Measurements from ENCODE around the gene MALT1.
"Not testable (repeated sequence)": the region's sequence is repeated elsewhere in the genome, so short reads cannot be mapped to it uniquely, and the experiment has no call there.

Gene MALT1

DNA sequence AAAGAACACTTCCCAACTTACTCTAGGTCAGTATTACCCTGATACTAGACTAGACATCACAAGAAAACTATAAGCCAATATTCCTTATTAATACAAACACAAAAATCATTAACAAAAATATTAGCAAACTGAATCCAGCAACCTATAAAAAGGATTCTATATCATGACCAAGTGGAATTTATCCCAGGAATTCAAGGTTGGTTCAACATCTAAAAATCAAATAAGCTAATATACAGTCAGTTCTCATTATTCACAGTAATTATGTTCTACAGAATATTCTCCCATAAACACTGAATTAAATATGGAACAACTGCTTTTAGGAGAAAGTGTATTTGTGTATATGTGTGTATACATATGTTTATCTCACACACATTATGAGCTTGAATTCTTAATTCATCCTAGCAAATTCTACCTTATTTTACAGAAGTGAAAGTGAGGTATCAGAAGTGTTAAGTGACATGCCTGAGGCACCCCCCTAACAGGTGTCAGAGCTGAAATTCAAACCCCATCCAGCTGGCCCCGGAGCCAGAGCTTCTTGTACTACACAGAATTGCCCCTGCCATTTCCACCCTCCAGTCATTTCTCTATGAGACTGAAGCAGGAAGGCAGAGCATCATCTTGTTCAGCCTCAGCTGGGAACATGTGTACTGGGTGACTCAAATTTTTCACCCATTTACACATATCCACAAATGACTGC is 77.8 kb downstream of the MALT1 start:
- DNase-seq, result no peak

DNA sequence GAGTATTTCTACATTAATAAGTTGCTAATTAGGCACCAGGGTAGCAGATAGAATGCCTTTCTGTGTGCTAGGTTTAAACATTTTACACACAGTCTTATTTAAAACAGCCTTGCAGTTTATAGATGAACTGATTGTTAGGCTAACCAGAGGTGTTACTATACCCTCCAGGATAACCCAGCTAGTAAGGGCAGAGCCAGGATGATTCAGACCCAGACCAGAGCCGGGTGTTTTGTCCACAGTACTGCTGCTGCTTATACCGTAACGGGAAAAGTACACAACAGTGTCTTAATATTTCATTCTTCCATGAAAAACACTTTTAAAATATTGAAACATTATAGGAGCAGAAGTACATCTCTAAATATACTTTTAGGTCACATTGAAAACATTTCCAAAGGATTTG is 82.7 kb downstream of the MALT1 start:
- no peak for DNase-seq

DNA sequence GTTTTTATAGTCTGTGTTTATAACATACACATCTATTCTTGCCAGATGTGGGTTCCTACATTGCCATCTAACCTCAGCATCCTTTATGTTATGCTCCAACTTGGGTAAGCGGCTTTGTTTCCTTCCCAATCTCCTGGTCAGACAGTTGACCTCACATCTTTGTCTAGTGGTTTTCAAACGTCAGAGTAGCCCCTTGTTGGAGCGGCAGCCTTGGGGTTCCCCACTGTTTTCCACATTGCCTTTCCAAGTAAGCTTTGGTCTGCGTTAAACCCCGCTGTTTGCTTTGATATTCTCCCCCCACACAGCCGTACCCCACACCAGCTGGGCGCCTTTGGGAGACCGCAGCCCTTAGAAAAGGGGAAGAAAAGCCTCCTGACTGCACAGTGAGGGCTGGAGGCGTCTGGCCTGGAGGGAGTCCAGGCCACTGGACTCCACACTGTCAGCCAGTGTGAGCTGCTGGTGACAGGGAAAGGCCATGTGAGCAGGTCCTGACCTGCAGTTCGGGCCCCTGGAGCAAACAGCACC is 83.3 kb downstream of the MALT1 start:
- no peak for DNase-seq

DNA sequence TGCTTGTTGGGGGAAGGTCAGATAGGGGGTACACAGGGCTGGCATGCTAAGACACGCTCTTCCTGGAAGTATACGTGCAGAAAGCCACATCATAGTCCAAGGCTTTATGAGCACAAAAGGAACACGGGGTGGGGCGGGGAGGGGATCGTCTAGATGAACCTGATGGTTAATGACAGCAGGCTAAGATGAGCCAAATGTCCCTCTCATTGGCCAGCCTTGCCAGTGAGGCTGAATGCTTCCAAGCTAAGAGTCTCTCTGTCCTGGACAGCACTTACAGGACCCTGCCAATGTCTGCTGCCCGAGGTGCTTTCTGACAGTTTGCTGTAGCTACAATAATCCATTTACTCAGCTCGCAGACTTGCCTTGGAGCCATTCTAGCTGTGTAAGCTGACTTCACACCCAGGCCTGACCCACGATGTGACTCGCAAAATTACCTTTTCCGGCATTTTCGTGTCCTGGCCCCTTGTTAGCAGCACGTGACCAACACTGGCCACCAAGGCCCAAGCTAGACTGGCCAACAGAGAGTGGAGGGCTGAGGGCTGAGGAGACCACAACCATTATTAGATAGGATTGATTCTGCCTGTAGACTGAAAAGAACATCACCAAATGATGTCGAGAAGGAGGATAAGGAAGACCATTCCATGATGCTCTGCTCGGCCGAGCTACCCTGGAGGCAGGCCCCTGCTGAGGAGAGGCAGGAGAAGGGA is 84.2 kb downstream of the MALT1 start:
- no peak for DNase-seq

DNA sequence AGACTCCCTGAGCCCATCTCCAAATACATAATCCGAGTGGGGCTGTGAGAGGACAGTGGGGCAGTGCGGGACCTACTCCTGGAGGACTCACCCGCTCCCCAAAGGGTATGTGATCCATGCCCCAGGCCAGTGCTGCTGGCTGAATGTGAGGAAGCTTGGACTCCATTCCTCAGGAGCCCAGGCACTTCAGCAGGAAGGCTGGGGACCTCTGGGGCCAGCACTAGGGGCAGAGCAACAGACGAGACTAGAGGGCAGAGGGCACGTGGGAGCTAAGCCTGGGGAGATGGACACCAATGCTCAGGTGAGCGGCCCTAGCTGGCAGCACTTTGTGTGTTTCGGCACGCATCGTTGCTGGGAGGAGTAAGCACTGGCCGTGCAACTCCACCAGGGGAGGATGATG is 84.9 kb downstream of the MALT1 start:
- no peak for DNase-seq

DNA sequence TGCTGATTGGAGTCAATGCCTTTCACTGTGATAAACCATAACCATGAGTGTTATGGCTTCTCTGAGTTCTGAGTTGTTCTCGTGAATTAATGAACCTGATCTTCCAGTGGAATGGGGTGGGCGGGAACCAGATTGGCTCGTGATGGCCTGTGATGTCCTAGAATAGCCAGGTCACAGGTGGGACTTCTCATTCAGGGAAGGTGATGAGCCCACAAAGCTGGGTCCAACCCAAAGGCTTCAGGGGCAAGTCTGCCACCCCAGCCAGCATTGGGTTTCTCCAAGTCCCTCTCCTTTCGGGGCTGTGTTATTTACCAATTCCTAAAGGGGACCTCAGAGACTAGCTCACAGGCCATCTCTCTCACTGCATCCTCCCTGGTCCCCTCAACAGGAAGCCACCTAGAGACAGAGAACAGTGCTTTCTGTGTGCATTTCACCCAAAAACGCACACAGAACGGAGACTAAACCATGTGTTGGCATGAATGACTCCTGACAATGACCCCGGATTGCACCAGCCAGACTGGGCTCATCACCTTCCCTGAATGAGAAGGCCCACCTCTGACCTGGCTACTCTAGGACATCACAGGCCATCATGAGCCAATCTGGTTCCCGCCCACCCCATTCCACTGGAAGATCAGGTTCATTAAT is 85.5 kb downstream of the MALT1 start:
- DNase-seq, result no peak

DNA sequence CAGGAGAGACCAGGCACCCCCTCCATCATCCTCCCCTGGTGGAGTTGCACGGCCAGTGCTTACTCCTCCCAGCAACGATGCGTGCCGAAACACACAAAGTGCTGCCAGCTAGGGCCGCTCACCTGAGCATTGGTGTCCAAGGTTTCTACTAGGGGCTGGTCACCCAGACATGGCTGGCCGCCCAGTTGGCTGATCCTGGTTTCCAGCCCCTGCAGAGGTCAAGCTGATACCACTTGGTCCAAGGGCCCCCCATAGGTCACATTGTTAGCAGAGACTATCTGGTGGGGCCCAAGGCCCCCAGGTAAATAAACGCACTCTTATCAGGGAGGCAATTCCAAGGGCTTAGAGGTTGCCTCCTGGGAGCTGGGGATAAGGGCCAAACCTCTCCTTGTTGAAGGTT is 86.1 kb downstream of the MALT1 start:
- not testable (repeated sequence) for DNase-seq

DNA sequence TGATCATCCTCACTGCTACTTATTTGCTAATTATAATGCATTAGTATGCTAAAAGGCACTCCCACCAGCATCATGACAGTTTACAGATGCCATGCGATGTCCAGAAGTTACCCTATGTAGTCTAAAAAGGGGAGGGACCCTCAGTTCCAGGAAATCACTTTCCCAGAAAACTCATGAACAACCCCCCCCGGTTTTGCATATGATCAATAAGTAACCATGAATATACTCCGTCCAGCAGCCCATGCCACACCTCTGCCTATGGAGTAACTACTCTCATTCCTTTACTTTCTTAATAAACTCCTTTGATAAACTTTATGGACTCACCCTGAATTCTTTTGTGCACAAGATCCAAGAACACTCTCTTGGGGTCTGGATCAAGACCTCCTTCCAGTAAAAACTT is 86.8 kb downstream of the MALT1 start:
- DNase-seq, result no peak

DNA sequence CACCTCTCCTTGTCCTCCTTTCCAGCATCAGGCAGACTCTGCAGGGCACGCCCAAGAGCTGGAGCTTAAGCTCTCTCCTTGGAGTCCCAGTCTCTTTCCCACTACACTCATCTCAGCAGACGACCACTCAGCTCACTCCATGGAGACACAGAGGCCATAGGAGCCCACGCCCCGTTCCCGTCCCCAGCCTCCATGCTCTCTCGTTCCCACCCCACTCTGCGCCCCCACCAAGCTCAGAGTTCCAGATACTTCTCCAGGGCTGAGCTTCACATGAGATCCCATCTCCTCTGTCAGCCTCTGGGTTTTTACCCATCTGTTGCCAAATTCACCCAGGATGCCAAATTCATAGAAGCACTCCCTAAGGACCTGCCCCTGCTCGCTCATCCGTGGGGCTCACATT is 87.3 kb downstream of the MALT1 start:
- no peak for DNase-seq

DNA sequence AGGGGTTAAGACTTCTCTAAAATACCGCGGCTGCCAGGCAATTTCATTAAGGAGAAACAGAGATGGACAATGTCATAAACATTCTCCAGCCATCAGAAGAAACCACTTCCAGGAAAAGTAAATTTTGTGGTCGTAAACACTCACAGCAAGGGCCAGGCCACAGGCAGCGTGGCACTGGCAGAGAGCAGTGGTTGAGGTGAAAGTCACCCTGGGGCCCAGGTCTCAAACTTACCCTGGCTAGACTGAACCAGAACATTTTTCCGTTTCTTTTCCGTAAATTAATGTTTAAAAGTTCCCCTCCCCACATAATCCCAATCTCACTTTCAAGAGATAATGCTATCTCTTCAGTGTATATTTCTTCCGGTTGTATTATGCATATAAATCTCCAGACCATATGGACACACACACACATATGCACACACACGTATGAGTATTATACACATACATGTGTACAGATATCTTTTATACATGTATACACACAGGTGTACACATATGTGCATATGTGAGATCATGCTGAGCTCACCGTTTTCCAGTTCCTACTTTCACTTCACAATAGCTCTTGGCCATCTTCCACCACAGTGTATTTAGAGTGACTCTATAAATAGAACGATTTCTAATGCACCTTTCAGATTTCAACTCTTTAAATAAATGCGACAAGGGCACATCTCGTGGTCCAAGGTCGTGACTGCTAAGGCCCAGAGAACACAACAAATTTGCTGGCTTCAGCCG is 90.1 kb downstream of the MALT1 start:
- peak; percentile 60 for DNase-seq

DNA sequence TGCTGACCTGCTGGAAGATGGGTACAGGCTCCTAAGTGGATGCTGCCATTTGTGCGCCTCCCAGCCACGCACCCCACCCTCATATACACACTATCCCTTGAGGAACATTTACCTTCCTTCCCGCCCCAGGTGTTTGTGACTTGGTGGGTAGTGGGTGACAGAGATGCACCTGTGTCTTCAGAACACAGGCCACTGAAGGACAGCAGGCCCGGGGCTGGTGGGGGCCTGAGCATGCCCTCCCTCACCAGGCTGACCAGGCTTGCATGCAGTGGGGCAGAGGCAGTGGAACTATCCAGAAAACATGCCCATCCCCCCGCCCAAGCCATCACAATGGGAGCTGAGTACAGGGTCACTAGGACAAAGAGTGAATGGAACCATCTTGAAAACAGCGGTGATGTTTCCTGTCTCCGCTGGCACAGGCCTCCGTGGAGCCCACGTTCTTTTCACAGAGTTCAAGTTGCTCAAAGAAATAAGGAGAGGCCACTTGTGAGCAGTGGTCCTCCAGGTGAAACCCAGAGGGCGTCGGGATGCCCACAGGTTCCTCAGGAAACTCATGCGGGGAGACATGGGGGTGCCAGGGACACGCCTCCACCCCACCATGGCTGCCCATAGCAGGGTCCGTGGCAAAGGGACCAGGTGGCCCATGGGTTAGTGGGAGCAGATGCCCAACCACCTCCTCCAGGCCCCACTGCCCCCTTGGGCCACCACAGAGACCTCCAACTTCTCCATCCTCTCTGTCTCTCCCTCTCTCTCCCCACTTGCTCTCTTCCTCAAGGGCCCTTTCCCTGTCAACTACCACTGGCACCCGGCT is 90.9 kb downstream of the MALT1 start:
- DNase-seq, result peak; percentile 50

DNA sequence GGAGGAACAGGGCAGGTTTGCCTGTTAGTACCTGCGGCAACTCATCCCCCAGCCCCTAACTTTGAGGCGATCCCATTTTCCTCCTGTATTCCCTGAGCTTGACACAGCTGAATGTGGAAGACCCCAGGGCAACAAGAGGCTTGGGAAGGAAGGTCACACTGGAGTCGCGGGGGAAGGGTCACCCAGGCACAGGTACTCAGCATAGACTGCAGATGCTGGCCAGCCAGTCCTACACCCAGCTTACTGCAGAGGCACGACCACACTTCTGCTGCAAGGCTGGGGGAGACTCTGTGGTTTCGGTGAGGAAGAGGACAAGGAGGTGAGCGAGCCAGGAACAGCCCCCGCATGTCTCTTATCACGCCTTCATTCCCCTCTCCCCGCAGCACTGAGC is 91.5 kb downstream of the MALT1 start:
- peak; percentile 46 for DNase-seq

DNA sequence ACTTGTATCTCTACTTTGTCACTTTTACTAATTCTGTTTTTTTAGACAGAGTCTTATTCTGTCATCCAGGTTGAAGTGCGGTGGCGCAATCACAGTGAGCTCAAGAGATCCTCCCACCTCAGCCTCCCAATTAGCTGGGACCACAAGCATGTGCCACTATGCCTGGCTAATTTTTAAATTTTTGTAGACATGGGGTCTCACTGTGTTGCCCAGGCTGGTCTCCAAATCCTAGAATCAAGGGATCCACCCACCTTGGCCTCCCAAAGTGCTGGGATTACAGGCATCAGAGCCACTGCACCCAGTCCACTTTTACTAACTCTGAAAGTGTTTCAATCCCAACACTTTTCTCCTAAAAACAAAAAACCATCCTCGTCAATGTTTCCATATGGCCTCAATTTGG is 94.9 kb downstream of the MALT1 start:
- DNase-seq, result peak; percentile 14

DNA sequence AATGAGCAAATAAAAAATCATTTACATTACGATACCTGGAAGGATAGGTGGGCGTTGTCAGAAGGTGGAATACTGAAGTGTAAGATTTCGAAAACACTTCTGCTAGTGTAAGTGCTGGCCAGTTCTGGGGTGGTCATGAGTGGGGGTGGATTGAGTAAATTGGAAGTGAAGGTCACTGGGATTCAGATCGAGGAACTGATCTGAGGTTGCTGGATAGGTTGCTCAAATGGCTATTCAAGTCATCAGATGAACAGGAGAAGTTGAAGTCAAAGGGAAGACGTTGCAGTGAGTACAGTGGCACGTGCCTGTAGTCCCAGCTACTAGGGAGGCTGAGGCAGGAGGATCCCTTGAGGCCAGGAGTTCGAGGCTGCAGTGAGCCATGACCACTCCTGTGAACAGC is 95.7 kb downstream of the MALT1 start:
- peak; percentile 30 for DNase-seq

DNA sequence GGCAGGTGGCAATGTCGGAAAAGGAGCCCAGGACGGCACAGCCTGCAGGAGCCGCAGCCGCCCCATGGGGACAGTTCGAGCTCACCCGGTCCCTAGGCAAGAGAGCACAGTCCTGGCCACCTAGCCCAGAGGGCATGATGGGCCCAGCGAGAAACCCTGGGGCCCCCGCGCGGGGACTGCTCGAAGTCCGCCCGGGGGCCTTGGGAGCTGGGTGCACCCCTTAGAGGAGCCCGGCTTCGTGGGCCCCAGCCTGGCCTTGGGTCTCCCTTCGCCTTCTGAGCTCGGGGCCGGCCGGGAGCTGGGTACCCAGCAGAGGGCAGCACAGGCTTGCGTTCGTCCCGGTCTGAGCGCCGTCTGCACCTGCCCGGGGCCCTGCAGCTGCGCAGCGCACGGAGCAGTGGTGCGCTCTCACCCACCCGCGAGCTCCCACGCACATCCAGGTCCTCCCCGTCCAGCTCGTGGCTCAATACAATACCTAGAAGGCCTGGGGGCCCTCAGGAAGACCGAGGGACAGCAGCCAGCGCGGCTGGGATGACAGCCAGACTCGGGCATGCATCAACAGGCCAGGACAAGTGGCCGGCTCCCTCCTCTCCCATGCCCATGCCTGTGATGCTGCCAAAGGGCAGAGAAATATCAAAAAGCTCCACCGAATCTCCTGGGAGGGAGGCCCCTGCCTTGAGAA is 97.2 kb downstream of the MALT1 start:
- peak; percentile 86 for DNase-seq

DNA sequence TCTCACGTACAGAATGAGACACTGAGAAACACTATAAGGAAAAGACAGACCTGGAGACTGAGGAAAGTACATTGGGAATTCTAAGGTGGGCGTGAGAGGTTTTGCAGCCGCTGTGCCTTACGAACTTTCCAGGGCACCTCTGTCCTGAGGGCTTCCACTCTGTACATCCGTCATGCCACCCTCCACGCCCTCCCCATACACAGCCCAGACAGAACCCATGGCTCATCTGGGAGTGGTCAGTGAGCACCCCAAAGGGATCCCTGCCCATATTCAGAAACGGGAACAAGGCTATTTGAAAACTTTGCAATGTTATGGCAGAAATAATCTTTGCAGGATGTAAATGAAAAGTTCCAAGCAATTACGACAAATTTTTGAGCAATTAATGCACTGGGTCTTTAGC is 98.1 kb downstream of the MALT1 start:
- DNase-seq, result peak; percentile 33

DNA sequence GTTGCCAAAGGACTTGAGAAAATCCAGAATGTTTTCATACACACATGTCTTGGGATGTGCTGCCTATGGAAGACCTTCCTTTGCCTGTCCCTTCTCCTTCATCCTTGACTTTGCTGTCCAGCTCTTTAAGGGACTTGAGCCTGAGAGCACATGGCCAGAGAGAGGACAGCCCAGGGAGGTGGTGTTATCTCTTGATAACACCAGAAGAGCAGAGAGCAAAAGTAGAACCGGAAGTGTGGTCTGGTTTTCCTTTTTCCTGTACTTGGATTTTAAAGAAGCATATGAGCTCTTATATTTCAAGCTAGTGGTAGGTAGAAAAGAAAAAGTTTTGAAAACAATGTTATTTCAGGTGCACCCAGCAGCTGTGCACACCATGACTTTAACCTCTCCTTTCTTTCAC is 99.3 kb downstream of the MALT1 start:
- DNase-seq, result peak; percentile 27

DNA sequence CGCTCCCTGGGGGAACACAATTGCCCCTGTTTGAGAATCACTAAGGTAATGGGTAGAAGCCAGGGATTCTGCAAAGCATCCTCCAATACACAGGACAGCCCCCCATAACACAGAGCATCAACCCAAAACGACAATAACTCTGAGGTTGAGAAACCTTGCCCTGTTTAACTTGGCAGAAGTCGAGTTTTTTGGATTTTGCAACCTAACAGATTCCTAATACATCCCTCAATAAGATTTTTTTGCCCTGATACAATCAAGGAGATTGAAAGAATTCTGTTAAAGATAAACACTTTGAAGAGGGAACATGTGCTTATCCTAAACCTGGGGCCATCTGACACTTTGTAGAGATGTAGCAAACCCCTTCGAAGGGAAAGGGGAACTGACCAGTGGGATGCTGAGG is 100.9 kb downstream of the MALT1 start:
- DNase-seq, result no peak

DNA sequence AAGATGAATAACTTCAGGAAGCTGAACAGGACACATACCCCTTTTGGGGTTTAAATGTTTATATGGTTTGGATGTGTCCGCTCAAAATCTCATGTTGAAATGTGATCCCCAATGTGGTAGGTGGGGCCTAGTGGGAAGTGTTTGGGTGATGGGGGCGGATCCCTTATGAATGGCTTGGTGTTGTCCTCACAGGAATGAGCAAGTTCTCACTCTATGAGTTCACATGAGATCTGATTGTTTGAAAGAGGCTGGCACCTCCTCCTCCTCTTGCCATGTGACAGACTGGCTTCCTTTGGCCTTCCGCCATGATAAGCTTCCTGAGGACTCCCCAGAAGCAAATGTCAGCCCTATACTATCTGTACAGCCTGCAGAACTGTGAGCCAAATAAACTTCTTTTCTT is 104.8 kb downstream of the MALT1 start:
- no peak for DNase-seq

DNA sequence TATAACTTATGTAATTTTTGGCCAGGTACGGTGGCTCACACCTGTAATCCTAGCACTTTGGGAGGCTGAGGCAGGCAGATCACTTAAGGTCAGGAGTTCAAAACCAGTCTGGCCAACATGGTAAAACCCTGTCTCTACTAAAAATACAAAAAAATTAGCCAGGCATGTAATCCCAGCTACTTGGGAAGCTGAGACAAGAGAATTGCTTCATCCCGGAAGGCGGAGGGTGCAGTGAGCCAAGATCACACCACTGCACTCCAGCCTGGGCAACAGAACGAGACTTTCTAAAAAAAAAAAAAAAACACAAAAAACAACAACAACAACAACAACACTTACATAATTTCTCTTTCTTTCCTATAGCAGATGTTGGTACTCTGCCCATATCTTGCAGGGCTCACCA is 105.3 kb downstream of the MALT1 start:
- not testable (repeated sequence) for DNase-seq

DNA sequence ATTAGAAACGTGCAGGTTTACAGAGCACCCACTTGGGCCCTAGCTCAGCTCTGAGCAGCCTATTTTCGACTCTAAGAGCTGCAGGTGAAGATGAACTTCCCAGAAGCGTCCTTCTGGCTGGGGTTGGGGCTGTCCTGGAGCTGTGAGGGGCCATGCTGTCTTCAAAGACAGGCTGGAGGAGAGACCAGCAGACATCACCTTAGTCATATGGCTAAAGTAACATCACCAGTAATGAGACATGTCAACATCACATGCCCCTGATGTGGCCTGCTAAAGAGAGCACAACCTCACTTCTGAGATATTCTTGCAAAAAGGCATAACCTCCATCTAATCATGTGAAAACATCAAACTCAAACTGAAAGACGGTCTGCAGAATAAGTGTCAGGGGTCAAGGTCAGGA is 106.2 kb downstream of the MALT1 start:
- DNase-seq, result no peak

DNA sequence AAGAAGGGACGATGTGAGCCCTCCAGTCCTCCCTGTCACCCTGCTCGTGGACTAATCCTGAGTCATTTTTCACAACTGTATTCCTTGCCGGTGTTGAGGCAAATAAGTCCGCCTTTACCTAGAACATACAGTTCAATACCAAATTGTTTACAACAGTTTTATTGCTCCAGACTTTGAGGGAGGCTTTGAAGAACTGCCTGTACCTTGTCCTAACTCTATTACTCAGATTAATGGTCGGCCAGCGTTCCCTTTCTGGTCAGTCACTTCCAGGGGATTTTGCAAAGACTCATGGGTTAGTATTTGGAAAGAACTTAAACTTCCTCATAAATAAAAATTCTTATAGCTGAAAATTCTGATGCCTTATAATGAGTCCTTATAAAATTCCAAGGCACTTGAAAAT is 108.3 kb downstream of the MALT1 start:
- no peak for DNase-seq
